Stomach (tissue), 9 donors: ENCODE measurements around the gene SLC22A5. TPM values are rescaled to one million over a fixed set of nuclear protein-coding genes. Genes with fewer than 3 reads are reported as not detected.

Experiments
- DNase-seq, 2 donors: peaks; one replicate each; pipeline versions ENCODE4 v3.0.0 to v3.0.0-alpha.2; 2013 to 2019
- H3K27ac ChIP-seq, 5 donors: fragments of 200-600 bp in 4 of 5; sonication (generic) in 4 of 5; one replicate each; pipeline ENCODE4 v1.5.1; 2013 to 2019; ENCODE audit warnings: mild to moderate bottlenecking in 1 of 5, moderate library complexity in 1 of 5
- H3K27me3 ChIP-seq, 3 donors: fragments of 200-600 bp; sonication (generic); one replicate each; pipeline ENCODE4 v1.5.1; 2017 to 2019; ENCODE audit warnings: mixed run types in 1 of 3
- H3K36me3 ChIP-seq, 4 donors: fragments of 200-600 bp; sonication (generic); 1 replicate in 3 of 4; 2 replicates in 1 of 4; pipeline ENCODE4 v1.5.1; 2016 to 2019
- H3K4me1 ChIP-seq, 4 donors: fragments of 200-600 bp; sonication (generic); one replicate each; pipeline ENCODE4 v1.5.1; 2016 to 2019
- H3K4me3 ChIP-seq, 4 donors: fragments of 200-600 bp; sonication (generic) in 3 of 4; one replicate each; pipeline ENCODE4 v1.5.1; 2016 to 2019; ENCODE audit warnings: mild to moderate bottlenecking in 1 of 4
- H3K9me3 ChIP-seq, 4 donors: fragments of 200-600 bp; sonication (generic); one replicate each; pipeline ENCODE4 v1.5.1; 2016 to 2019
- CTCF ChIP-seq, 7 experiments: fragments of 450-650 bp in 4 of 7; fragments of 200-600 bp in 3 of 7; sonication (generic) in 3 of 7; IDR thresholded peaks; one replicate each; pipeline ENCODE4 v1.5.1; 2016 to 2019; ENCODE audit warnings: antibody characterized with exemption in 7 of 7, control low read depth in 2 of 7, mild to moderate bottlenecking in 1 of 7
- EP300 ChIP-seq: sonication (generic); formaldehyde crosslinking; IDR thresholded peaks from one replicate; pipeline ENCODE4 v1.6.1; 2017; ENCODE audit warnings: antibody characterized with exemption
- POLR2A ChIP-seq, 4 donors: fragments of 450-650 bp; IDR thresholded peaks; one replicate each; pipeline ENCODE4 v1.6.1; 2016; ENCODE audit warnings: antibody characterized with exemption in 4 of 4, control low read depth in 2 of 4, mild to moderate bottlenecking in 1 of 4, moderate library complexity in 1 of 4
- POLR2AphosphoS5 ChIP-seq, 3 donors: sonication (generic); formaldehyde crosslinking; IDR thresholded peaks; one replicate each; pipeline ENCODE4 v1.6.1; 2016; ENCODE audit warnings: antibody characterized with exemption in 3 of 3
- WGBS, 5 donors: extraction: QIAGEN DNeasy Blood & Tissue Kit in 3 of 5; methylation state at CpG; one replicate each; pipeline versions ENCODE4 v1.1.5 to v1.1.7; 2013 to 2018; 5-methylcytosine and 5-hydroxymethylcytosine counted together
- intact Hi-C: fragments of 100-400 bp; cut with DNase I; formaldehyde crosslinking; loops from one replicate; pipeline ENCODE4 v1.15.1; 2023; ENCODE audit warnings: low total_unique reads
- polyA plus RNA-seq, 3 donors: library from polyadenylated mRNA; stranded (reverse); fragments of 200-250 nt; gene quantifications; one replicate each; pipeline ENCODE4 v1.2.3, GENCODE V29; 2013
- total RNA-seq, 5 donors: library from RNA; depleted of rRNA; stranded (reverse); fragments of >200 nt; gene quantifications; one replicate each; pipeline versions ENCODE4 v1.1.0 to v1.2.3, GENCODE V29; 2014 to 2016
- donor health status: healthy with polysubstance abuse.
- donor health status: Bipolar disorder and iron deficiency.
- donor health status: healthy.

Gene SLC22A5
- total and polyA plus RNA-seq, 8 donors = 2.1 to 46.1 (median 15.5) TPM

- Histone ChIP-seq H3K9me3 (no peaks in the 10 kb centered on the region), H3K27ac (peak overlapping the region; percentile 63 to 96 (median 91)), H3K36me3 (peaks cover 3 to 37% (median 27%) of the 10 kb centered on the region in 4 donors), H3K4me3 (no peak overlapping the region), H3K4me1 (peaks cover 60 to 79% (median 69%) of the 10 kb centered on the region in 4 donors), H3K27me3 (no peaks in the 10 kb centered on the region)
- TF ChIP-seq POLR2AphosphoS5 (IDR thresholded peaks at IDR 0.05) (peak in 2 of 3 donors; percentile 23 to 26), CTCF (IDR thresholded peaks at IDR 0.05) (no peak)
- intact Hi-C loops = loop anchor here (10.0 kb wide), 1 partner anchor 116 kb away; no protein-coding TSS in a partner anchor
- peak in 1 of 2 donors; percentile 82 for DNase-seq
- 47 to 55% (median 52%) methylated on average over 8 of the region's 8 CpGs for WGBS, 5 donors
Measured at GRCh38 chr5:132388244-132389050, 18.9 kb downstream of the SLC22A5 start.

- TF ChIP-seq POLR2AphosphoS5 (IDR thresholded peaks at IDR 0.05) = no peak
- TF ChIP-seq CTCF (IDR thresholded peaks at IDR 0.05) = no peak
- TF ChIP-seq EP300 = no peak
- TF ChIP-seq POLR2A (IDR thresholded peaks at IDR 0.05) = no peak
- H3K4me3 ChIP-seq = no peak overlapping the region
- no peaks in the 10 kb centered on the region for H3K9me3 ChIP-seq
- H3K36me3 ChIP-seq = peaks cover 9 to 41% (median 31%) of the 10 kb centered on the region in 4 donors
- no peak for DNase-seq
- WGBS, 5 donors = 91 to 100% (median 92%) methylated on average over 1 of the region's 1 CpG
- no peaks in the 10 kb centered on the region for H3K27me3 ChIP-seq
- H3K27ac ChIP-seq = peak overlapping the region; percentile 63 to 96 (median 91)
- H3K4me1 ChIP-seq = peaks cover 60 to 76% (median 69%) of the 10 kb centered on the region in 4 donors
- intact Hi-C loops = loop anchor here (10.0 kb wide), 1 partner anchor 116 kb away; no protein-coding TSS in a partner anchor
Measured at GRCh38 chr5:132389051-132389331, 19.5 kb downstream of the SLC22A5 start.

DNA sequence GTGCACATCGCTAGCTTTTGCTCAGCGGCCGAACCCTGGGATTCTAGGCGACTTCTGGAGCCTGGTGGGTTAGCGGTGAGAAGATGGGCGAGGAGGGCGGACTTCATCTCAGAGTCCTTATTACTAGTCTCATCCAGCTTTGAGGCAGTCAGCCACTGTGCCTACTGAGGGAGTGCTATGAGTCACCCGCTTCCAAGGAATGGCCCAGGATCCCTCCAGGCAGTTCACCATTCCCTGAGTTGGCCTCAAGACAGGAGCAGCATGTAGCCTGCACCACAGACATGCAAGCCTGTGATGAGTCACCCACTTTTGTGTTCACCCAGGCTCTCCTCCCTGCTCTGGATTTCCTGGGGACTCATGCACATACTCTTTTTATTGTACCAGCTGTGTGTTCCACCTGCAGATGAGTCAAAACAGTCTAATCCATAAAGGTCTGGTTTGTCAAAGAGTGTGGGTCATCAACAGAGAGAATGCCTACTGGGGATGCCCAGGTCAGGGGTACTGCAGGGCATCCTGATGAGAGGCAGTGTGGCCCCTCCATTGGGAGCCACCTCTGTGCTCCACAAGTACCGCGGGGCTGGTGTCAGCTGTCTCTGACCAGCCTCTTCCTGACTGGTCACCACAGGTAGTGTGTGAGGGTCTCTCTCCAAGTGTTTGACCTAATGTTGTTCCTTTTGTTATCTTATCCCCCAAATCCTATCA lies 20.2 kb downstream of the SLC22A5 start:
- intact Hi-C loops = loop anchor here (10.0 kb wide), 1 partner anchor 115 kb away; no protein-coding TSS in a partner anchor
- Histone ChIP-seq H3K9me3 (no peaks in the 10 kb centered on the region), H3K4me1 (peaks cover 55 to 74% (median 69%) of the 10 kb centered on the region in 4 donors), H3K27ac (peak overlapping the region; percentile 61 to 96 (median 91)), H3K4me3 (no peak overlapping the region), H3K36me3 (peaks cover 16 to 41% (median 32%) of the 10 kb centered on the region in 4 donors), H3K27me3 (no peaks in the 10 kb centered on the region)
- WGBS, 5 donors = 85 to 95% (median 94%) methylated on average over 10 of the region's 10 CpGs
- DNase-seq = peak; percentile 49 to 60
- peak; percentile 15 to 88 (median 56) for TF ChIP-seq POLR2AphosphoS5 (IDR thresholded peaks at IDR 0.05)
- no peak for TF ChIP-seq CTCF (IDR thresholded peaks at IDR 0.05)
- no peak for TF ChIP-seq POLR2A (IDR thresholded peaks at IDR 0.05)
- no peak for TF ChIP-seq EP300

- intact Hi-C loops = no loop called here
- Histone ChIP-seq H3K4me3 (no peak overlapping the region), H3K9me3 (no peaks in the 10 kb centered on the region), H3K36me3 (peaks cover 18 to 43% (median 42%) of the 10 kb centered on the region in 4 donors), H3K27ac (peak overlapping the region in 2 of 5 donors; percentile 12 to 41), H3K27me3 (no peaks in the 10 kb centered on the region), H3K4me1 (peaks cover 40 to 62% (median 55%) of the 10 kb centered on the region in 4 donors)
- WGBS, 5 donors = 45 to 63% (median 53%) methylated on average over 5 of the region's 5 CpGs
- no peak for DNase-seq
- TF ChIP-seq EP300 = no peak
- TF ChIP-seq POLR2A (IDR thresholded peaks at IDR 0.05) = no peak
- no peak for TF ChIP-seq POLR2AphosphoS5 (IDR thresholded peaks at IDR 0.05)
- no peak for TF ChIP-seq CTCF (IDR thresholded peaks at IDR 0.05)
Measured at GRCh38 chr5:132391247-132391646, 21.7 kb downstream of the SLC22A5 start.
